ENCODE data around the gene TSHZ3.

The TSHZ3 gene

DNA sequence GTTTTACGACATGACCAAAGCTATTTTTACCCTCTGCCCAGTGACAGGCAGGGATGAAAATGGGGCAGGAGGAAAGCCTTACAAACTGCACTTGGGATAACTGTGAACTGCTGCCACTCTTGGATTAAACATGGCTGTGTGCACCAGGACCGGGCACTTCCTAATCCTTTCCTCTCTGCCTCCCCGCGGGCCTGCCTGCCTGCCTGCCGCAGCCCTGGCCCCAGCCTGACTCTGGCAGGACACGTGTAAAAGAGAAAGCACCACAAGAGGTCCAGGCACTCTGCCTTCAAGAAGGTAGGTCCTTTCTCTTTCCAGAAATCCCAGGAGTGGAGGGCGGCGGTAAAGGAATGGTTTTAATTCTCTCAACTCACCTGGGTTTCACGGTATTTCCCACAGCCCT, 4.8 kb downstream of the TSHZ3 start:
- no peak for DNase-seq (ENCODE audit: low read depth)
- TF ChIP-seq MYC (IDR thresholded peaks at IDR 0.05; ENCODE audit: low read depth, low read length) (no peak), POLR2A (IDR thresholded peaks at IDR 0.05; ENCODE audit: extremely low read depth, insufficient read length) (no peak)
- TF ChIP-seq, protein P1, sequence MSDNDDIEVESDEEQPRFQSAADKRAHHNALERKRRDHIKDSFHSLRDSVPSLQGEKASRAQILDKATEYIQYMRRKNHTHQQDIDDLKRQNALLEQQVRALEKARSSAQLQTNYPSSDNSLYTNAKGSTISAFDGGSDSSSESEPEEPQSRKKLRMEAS (IDR thresholded peaks at IDR 0.05; ENCODE audit: low read depth, low read length), result no peak
- TF ChIP-seq, protein P2, sequence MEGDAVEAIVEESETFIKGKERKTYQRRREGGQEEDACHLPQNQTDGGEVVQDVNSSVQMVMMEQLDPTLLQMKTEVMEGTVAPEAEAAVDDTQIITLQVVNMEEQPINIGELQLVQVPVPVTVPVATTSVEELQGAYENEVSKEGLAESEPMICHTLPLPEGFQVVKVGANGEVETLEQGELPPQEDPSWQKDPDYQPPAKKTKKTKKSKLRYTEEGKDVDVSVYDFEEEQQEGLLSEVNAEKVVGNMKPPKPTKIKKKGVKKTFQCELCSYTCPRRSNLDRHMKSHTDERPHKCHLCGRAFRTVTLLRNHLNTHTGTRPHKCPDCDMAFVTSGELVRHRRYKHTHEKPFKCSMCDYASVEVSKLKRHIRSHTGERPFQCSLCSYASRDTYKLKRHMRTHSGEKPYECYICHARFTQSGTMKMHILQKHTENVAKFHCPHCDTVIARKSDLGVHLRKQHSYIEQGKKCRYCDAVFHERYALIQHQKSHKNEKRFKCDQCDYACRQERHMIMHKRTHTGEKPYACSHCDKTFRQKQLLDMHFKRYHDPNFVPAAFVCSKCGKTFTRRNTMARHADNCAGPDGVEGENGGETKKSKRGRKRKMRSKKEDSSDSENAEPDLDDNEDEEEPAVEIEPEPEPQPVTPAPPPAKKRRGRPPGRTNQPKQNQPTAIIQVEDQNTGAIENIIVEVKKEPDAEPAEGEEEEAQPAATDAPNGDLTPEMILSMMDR (IDR thresholded peaks at IDR 0.05; ENCODE audit: low read depth, low read length), result no peak
- H3K4me3 ChIP-seq (ENCODE audit: low read depth, low read length), result no peak overlapping the region

DNA sequence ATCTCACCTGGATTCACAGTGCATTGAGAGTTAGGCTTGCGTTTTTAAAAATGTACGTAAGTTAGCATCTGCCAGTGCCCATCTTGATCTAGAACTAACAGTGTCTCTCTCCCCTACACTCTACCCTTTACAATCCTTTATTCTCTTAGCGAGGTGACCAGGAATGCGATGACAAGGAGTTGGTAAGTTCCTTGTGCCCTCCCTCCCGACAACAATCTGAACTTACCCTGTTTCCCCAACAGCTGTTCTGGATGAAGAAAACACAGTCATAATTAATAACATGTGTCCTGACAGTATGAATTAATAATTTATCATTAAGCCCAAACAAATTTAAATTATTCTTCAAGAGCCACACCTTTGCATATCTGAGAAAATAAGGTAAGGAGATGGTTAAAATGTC, 6.3 kb downstream of the TSHZ3 start:
- no peak overlapping the region for H3K4me3 ChIP-seq (ENCODE audit: low read depth, low read length)
- no peak for DNase-seq (ENCODE audit: low read depth)
- TF ChIP-seq, protein P2 (IDR thresholded peaks at IDR 0.05; ENCODE audit: low read depth, low read length), result no peak
- TF ChIP-seq, protein P1 (IDR thresholded peaks at IDR 0.05; ENCODE audit: low read depth, low read length), result no peak
- TF ChIP-seq POLR2A (IDR thresholded peaks at IDR 0.05; ENCODE audit: extremely low read depth, insufficient read length) (no peak), MYC (IDR thresholded peaks at IDR 0.05; ENCODE audit: low read depth, low read length) (no peak)

DNA sequence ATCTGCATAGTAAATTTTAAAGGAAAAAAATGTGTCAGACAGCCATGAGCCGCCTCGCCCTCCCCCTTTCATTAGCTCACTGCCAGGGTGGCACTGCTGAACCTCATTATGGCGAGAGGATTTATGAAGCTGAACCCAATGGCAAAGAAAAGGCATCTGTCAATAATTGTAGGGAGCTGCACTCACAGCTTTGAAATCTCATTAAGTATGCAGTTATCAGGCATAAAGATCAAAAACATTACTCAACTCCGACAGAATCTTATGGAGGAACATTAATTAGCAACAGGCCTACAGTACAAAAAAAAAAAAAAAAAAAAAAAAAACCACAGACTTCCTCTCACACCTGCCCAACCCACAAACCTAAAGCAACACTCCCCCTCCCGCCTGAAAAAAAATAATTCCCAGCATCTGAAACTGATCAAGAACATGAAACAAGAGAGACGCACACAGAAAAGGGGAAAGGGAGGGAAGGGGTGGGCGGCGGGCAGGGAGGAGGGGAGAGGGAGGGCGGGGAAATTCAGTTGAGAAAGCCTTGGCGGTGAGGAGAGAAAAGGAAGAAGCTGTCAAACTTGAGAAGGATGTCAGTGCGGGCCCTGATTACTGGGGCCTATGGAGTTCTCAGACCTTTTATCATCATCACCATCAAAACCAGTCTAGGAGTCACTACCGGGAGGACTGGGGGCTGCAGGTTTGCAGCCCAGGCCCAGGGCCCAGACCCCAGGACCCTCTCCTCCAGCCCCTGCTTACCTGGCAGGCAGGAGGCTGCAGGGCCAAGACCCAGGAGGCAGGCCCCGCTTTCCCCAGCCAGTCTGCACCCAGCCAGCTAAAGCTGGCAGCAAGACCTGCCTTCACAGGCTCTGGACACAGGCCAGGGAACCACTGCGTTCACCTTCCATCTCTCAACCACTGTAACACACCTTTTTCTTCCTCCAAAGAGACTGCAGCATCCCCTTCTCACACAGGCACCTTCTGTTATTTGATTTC, 8.9 kb downstream of the TSHZ3 start:
- peak; percentile 36 for DNase-seq (ENCODE audit: low read depth)
- TF ChIP-seq MYC (IDR thresholded peaks at IDR 0.05; ENCODE audit: low read depth, low read length) (no peak), POLR2A (IDR thresholded peaks at IDR 0.05; ENCODE audit: extremely low read depth, insufficient read length) (no peak)
- TF ChIP-seq, protein P1 (IDR thresholded peaks at IDR 0.05; ENCODE audit: low read depth, low read length), result no peak
- TF ChIP-seq, protein P2 (IDR thresholded peaks at IDR 0.05; ENCODE audit: low read depth, low read length), result no peak
- no peak overlapping the region for H3K4me3 ChIP-seq (ENCODE audit: low read depth, low read length)

DNA sequence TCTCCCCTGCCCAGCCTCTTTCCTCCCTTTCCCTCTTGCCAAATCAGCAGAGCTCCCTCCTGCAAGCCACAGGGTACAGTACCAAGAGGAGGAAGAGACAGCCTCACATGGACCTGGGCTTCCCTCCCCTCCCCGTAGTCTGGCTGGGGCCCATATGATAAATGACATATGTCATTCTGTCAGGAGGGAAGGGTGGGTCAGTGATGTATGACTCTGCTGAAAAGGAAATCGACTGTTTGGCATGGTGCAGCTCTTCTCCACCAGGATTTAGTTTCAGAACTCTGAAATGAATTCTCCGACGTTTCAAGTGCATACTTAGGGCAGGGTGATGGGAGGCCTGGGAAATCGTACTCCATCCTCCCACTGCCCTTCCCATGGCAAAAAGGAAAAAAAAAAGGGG, 9.8 kb downstream of the TSHZ3 start:
- DNase-seq (ENCODE audit: low read depth), result no peak
- H3K4me3 ChIP-seq (ENCODE audit: low read depth, low read length), result no peak overlapping the region
- TF ChIP-seq, protein P2 (IDR thresholded peaks at IDR 0.05; ENCODE audit: low read depth, low read length), result no peak
- TF ChIP-seq MYC (IDR thresholded peaks at IDR 0.05; ENCODE audit: low read depth, low read length) (no peak), POLR2A (IDR thresholded peaks at IDR 0.05; ENCODE audit: extremely low read depth, insufficient read length) (no peak)
- TF ChIP-seq, protein P1 (IDR thresholded peaks at IDR 0.05; ENCODE audit: low read depth, low read length), result no peak

DNA sequence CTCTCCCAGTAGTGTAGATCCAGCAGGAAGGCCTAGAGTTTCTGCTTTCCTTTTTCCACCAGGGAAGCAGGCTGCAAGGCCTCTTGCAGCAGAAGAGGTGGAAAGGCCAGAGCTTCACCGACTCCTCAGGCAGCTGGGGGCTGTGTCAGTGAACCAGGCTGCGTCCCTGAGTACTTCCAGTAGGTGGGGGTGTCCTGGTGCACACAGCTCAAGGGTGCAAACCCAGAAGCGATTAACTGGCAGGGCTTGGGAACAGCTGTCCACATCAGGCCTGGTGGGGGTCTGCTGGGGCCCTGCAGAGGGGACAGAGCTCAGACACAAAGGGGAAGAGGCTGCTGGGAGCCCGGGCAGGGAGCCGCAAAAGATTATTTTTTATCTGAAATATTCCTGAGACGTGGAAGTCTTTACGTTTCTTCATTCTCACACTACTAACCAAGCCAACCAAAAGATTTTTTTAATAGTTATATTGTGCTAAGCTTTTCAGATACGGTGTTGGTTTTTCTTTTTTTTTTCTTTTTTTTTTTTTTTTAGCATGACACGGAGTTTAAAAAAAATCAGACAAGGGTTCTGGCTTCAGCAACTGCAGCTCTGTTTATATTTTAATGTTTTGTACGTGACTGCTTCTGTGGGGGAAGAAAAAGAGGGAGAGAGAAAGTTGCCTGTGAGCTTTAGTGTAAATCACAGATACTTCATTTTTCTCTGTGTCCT, 11.0 kb downstream of the TSHZ3 start:
- DNase-seq (ENCODE audit: low read depth), result peak; percentile 45
- TF ChIP-seq, protein P2 (IDR thresholded peaks at IDR 0.05; ENCODE audit: low read depth, low read length), result peak; percentile 38
- TF ChIP-seq POLR2A (IDR thresholded peaks at IDR 0.05; ENCODE audit: extremely low read depth, insufficient read length), result no peak

More for the DNA sequence above, 11.0 kb downstream of the TSHZ3 start:
- H3K4me3 ChIP-seq (ENCODE audit: low read depth, low read length), result no peak overlapping the region
